NB4 (cell line): ENCODE data around the gene COMMD7.

Experiments used
- DNase-seq: peaks from one replicate; pipeline ENCODE4 v3.0.0; 2010; ENCODE audit warnings: low read depth
- H3K4me3 ChIP-seq: one replicate; pipeline ENCODE4 v1.5.1; 2011; ENCODE audit warnings: mild to moderate bottlenecking, low read depth, low read length, moderate library complexity
- CTCF ChIP-seq: IDR thresholded peaks from one replicate; pipeline ENCODE4 v1.5.1; 2012; ENCODE audit warnings: low read depth, low read length
- MAX ChIP-seq: IDR thresholded peaks from 2 replicates; pipeline ENCODE4 v1.6.1; 2011; ENCODE audit warnings: low read depth, low read length
- MYC ChIP-seq: IDR thresholded peaks from 2 replicates; pipeline ENCODE4 v1.6.1; 2011; ENCODE audit warnings: low read depth, low read length
- POLR2A ChIP-seq: IDR thresholded peaks from 2 replicates; pipeline ENCODE4 v1.6.1; 2011; ENCODE audit warnings: mild to moderate bottlenecking; ENCODE audit not compliant: insufficient read length; ENCODE audit errors: extremely low read depth

Gene COMMD7

GRCh38 chr20:32681175-32682084, 61.8 kb downstream of the COMMD7 start:
- H3K4me3 ChIP-seq, result no peak overlapping the region
- TF ChIP-seq MAX (peak; percentile 55), MYC (peak; percentile 8; the same call in 1 of the 2 replicates), CTCF (no peak), POLR2A (no peak)
- peak; percentile 98 for DNase-seq

- no peak overlapping the region for H3K4me3 ChIP-seq
- no peak for TF ChIP-seq CTCF
- TF ChIP-seq MAX, result no peak
- no peak for TF ChIP-seq MYC
- TF ChIP-seq POLR2A, result no peak
- DNase-seq, result peak; percentile 55
Measured at GRCh38 chr20:32680544-32681174, 62.6 kb downstream of the COMMD7 start.

- H3K4me3 ChIP-seq, result no peak overlapping the region
- no peak for TF ChIP-seq MAX
- TF ChIP-seq POLR2A, result no peak
- no peak for TF ChIP-seq CTCF
- no peak for TF ChIP-seq MYC
- no peak for DNase-seq
Measured at GRCh38 chr20:32678948-32679347, 64.3 kb downstream of the COMMD7 start.

GRCh38 chr20:32675223-32675975, 67.9 kb downstream of the COMMD7 start:
- TF ChIP-seq MYC, result no peak
- no peak for TF ChIP-seq CTCF
- no peak for TF ChIP-seq POLR2A
- no peak for TF ChIP-seq MAX
- no peak for DNase-seq
- no peak overlapping the region for H3K4me3 ChIP-seq

- DNase-seq, result peak; percentile 92
- H3K4me3 ChIP-seq, result peak overlapping the region; percentile 50
- TF ChIP-seq MAX, result peak; percentile 55
- peak; percentile 78 for TF ChIP-seq CTCF
- 0 out of 2 replicates have a peak, but pooled peaks have one; percentile 48 for TF ChIP-seq MYC
- no peak for TF ChIP-seq POLR2A
Measured at GRCh38 chr20:32674362-32674789, 68.9 kb downstream of the COMMD7 start.
